AG09319 (cell line): ENCODE data around the gene PRR5L.

Experiments
- DNase-seq: peaks from one replicate; pipeline ENCODE4 v3.0.0-alpha.2; 2010; ENCODE audit warnings: low read depth; ENCODE audit errors: extremely low read depth
- TF ChIP-seq, protein P1 (sequence below): IDR thresholded peaks from 2 replicates; pipeline ENCODE4 v1.5.1; 2011; ENCODE audit warnings: low read depth, mild to moderate bottlenecking, inconsistent platforms, low read length, moderate library complexity

Gene PRR5L

DNA sequence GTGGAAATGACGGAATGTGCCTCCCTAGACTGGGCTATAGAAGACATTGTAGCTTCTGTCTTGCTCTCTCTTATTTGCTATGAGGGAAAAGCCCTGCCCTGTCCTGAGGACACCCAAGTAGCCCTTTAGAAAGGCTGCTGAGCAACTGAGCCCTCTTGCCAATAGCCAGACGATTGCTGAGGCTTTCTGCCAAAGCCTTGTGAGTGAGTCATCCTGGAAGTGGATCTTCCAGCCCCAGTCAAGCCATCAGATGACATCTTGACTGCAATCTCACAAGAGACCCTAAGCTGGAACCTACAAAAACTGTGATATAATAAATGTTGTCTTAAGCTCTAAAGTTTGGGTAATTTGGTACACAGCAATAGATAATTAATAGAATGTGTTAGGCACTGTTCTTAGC is 217.9 kb downstream of the PRR5L start:
- TF ChIP-seq, protein P1, sequence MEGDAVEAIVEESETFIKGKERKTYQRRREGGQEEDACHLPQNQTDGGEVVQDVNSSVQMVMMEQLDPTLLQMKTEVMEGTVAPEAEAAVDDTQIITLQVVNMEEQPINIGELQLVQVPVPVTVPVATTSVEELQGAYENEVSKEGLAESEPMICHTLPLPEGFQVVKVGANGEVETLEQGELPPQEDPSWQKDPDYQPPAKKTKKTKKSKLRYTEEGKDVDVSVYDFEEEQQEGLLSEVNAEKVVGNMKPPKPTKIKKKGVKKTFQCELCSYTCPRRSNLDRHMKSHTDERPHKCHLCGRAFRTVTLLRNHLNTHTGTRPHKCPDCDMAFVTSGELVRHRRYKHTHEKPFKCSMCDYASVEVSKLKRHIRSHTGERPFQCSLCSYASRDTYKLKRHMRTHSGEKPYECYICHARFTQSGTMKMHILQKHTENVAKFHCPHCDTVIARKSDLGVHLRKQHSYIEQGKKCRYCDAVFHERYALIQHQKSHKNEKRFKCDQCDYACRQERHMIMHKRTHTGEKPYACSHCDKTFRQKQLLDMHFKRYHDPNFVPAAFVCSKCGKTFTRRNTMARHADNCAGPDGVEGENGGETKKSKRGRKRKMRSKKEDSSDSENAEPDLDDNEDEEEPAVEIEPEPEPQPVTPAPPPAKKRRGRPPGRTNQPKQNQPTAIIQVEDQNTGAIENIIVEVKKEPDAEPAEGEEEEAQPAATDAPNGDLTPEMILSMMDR = no peak
- no peak for DNase-seq
